Stimulated activated memory B cell treated with anti-CD40 and anti-IgM and Interleukin-4, amounts not matched to agents 10 μg/mL and 1 μg/mL and 100 μg/mL, for 72 hours (primary cell): Measurements from ENCODE around the gene EEF1AKMT4.

Experiments used
- ATAC-seq: fragments of 150-1000 bp; cut with Tn5 transposase; 2 replicates; pipeline ENCODE4 v1.10.0; 2021
- H3K27ac Mint-ChIP-seq: one replicate; pipeline ENCODE4 v1.8.0; 2022; ENCODE audit warnings: mild to moderate bottlenecking, mixed read lengths
- H3K27me3 Mint-ChIP-seq: one replicate; pipeline ENCODE4 v1.8.0; 2022; ENCODE audit warnings: mixed read lengths
- H3K36me3 Mint-ChIP-seq: one replicate; pipeline ENCODE4 v1.8.0; 2022; ENCODE audit warnings: mixed read lengths
- H3K4me1 Mint-ChIP-seq: one replicate; pipeline ENCODE4 v1.8.0; 2022; ENCODE audit warnings: mixed read lengths
- H3K4me3 Mint-ChIP-seq: one replicate; pipeline ENCODE4 v1.8.0; 2022; ENCODE audit warnings: mild to moderate bottlenecking, moderate library complexity, mixed read lengths
- H3K9me3 Mint-ChIP-seq: one replicate; pipeline ENCODE4 v1.8.0; 2022; ENCODE audit warnings: mixed read lengths

EEF1AKMT4 gene

DNA sequence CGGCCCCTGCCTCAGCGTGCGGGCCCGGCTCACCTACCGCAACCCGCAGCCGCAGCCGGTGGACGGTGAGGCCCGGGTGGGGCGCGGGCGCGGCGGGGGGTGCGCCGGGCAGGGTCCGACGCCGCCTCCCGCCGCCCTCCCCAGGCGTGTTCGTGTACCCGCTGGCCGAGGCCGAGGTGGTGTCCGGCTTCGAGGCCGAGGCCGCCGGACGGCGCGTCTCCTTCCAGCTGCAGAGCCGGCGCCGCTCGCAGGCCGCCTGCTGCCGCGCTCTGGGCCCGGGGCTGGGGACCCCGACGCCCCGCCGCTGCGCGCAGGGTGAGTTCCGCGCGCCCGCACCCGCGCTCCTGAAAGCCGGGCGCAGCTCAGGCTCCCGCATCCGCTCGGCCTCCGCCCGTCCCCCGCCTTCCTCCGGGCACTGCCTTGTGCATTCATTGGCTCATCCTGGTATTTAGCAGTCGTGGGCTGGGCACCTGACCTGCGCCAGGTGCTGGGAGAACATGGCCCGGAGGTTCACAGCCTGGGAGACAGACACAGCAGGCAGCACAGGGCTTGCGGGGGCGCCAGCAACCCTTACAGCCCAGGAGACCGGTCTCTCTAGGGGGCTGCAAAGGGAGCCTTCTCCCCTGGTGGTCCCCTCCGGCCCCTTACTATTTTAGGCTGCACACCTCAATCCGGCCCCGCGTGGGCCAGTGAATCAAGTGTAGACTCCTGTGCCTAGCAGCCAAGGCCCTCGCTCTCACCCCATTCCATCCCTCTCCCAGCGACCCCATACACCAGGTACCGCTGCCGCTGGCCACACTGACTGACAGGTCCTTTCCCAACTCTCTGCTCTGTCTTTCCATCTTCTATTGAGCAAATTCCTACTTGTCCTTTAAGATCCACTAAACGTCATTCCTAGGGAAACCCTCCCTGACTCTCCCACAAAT lies 18.6 kb upstream of the EEF1AKMT4 start:
- H3K36me3 Mint-ChIP-seq: no peaks in the 10 kb centered on the region
- peaks cover 17% of the 10 kb centered on the region for H3K4me1 Mint-ChIP-seq
- H3K27me3 Mint-ChIP-seq: peaks cover 68% of the 10 kb centered on the region
- no peaks in the 10 kb centered on the region for H3K9me3 Mint-ChIP-seq
- H3K27ac Mint-ChIP-seq: no peak overlapping the region
- peak overlapping the region; percentile 15 for H3K4me3 Mint-ChIP-seq
- ATAC-seq: no peak

DNA sequence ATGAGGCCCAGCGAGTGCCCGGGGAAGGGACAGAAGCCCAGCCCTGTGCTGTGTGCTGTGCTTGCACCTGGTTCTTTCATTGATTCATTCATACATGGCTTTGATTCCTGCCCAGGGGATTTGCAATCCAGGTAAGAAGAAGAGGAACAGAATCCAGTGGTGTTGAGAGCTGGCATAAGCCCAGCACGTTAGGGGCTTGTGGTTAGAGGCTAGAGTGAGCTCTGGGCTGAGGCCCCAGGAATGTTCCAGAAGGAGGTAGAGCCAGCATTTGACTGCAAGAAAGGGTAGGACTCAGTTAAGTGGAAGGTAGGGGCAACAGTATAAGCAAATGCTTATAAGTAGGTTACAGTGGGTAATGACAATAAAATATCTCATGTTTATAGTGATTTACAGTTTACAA lies 17.8 kb upstream of the EEF1AKMT4 start:
- ATAC-seq: no peak
- H3K27me3 Mint-ChIP-seq: peaks cover 60% of the 10 kb centered on the region
- peak overlapping the region; percentile 15 for H3K4me3 Mint-ChIP-seq

GRCh38 chr3:184233127-184233843 lies 16.2 kb upstream of the EEF1AKMT4 start:
- Mint-ChIP-seq H3K27ac (no peak overlapping the region), H3K36me3 (no peaks in the 10 kb centered on the region), H3K4me1 (peaks cover 17% of the 10 kb centered on the region), H3K27me3 (peaks cover 48% of the 10 kb centered on the region), H3K4me3 (no peak overlapping the region), H3K9me3 (no peaks in the 10 kb centered on the region)
- ATAC-seq: no peak

More for the DNA sequence above, 17.8 kb upstream of the EEF1AKMT4 start:
- H3K4me1 Mint-ChIP-seq: peaks cover 17% of the 10 kb centered on the region
- H3K27ac Mint-ChIP-seq: no peak overlapping the region
- H3K9me3 Mint-ChIP-seq: no peaks in the 10 kb centered on the region
- H3K36me3 Mint-ChIP-seq: no peaks in the 10 kb centered on the region

DNA sequence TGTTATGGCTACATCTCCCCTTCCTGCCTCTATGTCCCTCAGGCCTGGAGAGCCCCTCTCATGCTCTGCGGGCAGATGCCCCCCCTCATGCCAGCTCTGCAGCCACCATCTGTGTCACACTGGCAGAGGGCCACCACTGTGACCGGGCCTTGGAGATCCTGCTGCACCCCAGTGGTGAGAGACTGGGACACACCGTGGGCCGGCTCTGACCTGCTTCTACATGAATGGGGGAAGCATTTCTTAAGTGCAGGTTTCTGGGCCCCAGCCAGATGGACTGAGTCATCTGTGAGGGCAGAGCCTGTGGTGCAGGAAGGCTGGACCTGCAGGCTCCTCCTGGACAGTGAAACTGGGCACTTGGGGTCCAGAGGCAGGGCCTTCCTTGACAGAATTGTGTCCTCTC lies 15.2 kb upstream of the EEF1AKMT4 start:
- ATAC-seq: no peak
- H3K9me3 Mint-ChIP-seq: no peaks in the 10 kb centered on the region
- H3K27ac Mint-ChIP-seq: no peak overlapping the region
- H3K27me3 Mint-ChIP-seq: peaks cover 38% of the 10 kb centered on the region
- H3K36me3 Mint-ChIP-seq: no peaks in the 10 kb centered on the region
- peaks cover 10% of the 10 kb centered on the region for H3K4me1 Mint-ChIP-seq
- no peak overlapping the region for H3K4me3 Mint-ChIP-seq

GRCh38 chr3:184234671-184235380 lies 14.6 kb upstream of the EEF1AKMT4 start:
- no peak overlapping the region for H3K27ac Mint-ChIP-seq
- H3K36me3 Mint-ChIP-seq: no peaks in the 10 kb centered on the region
- H3K27me3 Mint-ChIP-seq: peaks cover 38% of the 10 kb centered on the region
- H3K4me1 Mint-ChIP-seq: peaks cover 10% of the 10 kb centered on the region
- ATAC-seq: no peak
- no peak overlapping the region for H3K4me3 Mint-ChIP-seq
- H3K9me3 Mint-ChIP-seq: no peaks in the 10 kb centered on the region

DNA sequence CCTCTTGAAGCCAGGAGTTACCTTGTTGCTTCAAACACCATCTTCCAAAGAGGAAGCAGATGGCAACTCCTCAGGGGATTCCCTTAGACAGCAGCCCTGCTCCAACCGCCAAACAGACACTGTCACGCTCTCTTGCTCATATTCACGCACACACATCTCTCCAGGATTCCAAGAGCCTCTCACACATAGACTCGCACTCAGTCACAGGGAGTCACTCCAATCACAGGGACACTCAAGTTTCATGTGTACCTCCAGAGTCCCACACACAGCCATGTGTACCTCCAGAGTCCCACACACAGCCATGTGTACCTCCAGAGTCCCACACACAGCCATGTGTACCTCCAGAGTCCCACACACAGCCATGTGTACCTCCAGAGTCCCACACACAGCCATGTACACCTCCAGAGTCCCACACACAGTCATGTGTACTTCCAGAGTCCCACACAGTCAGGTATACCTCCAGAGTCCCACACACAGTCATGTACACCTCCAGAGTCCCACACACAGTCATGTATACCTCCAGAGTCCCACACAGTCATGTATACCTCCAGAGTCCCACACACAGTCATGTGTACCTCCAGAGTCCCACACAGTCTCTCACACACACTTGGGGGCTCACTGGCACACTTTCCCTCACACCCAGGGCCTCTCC lies 14.0 kb upstream of the EEF1AKMT4 start:
- Mint-ChIP-seq H3K4me3 (no peak overlapping the region), H3K36me3 (no peaks in the 10 kb centered on the region), H3K9me3 (no peaks in the 10 kb centered on the region), H3K27me3 (peaks cover 38% of the 10 kb centered on the region), H3K4me1 (peaks cover 10% of the 10 kb centered on the region), H3K27ac (no peak overlapping the region)
- ATAC-seq: no peak

GRCh38 chr3:184236033-184236410 lies 13.4 kb upstream of the EEF1AKMT4 start:
- Mint-ChIP-seq H3K9me3 (no peaks in the 10 kb centered on the region), H3K4me3 (no peak overlapping the region), H3K36me3 (no peaks in the 10 kb centered on the region), H3K4me1 (peaks cover 8% of the 10 kb centered on the region), H3K27me3 (peaks cover 33% of the 10 kb centered on the region), H3K27ac (no peak overlapping the region)
- no peak for ATAC-seq

DNA sequence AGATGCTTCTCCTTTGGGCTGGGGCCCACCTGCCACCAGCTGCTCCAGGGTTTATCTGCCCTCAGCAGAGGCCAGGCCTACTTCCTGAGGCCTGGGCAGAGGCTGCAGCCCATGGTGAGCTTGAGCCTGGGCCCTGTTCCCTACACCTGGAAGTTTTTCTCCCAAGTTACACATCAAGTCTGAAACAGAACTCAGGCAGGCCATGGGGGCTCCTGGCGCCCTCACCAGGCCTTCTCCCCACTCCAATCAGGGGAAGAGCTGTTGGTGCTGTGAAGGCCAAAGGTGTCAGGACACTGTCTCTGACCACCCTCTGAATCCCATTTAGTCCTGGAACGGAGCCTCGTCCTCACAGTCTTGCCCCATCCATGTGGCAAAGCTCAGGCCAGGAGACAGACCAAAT lies 12.8 kb upstream of the EEF1AKMT4 start:
- Mint-ChIP-seq H3K27ac (no peak overlapping the region), H3K4me1 (peaks cover 1% of the 10 kb centered on the region), H3K9me3 (no peaks in the 10 kb centered on the region), H3K36me3 (no peaks in the 10 kb centered on the region), H3K27me3 (peaks cover 27% of the 10 kb centered on the region), H3K4me3 (no peak overlapping the region)
- no peak for ATAC-seq

DNA sequence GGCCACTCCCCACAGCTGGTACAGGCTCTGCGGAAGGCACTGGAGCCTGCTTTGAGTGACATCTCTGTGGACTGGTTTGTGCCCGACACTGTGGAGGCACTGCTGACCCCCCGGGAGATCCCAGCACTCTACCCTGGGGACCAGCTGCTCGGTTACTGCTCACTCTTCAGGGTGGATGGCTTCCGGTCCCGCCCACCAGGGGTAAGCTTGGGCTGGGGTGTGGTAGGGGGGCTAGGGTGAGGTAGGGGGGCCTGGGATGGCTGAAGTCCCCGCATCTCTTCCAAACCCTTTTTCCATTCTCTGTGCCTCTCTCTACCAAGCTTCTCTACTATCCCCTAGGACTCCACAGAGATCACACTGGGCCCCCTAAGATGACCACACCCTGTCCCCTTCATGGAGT lies 12.3 kb upstream of the EEF1AKMT4 start:
- no peaks in the 10 kb centered on the region for H3K4me1 Mint-ChIP-seq
- no peak overlapping the region for H3K4me3 Mint-ChIP-seq
- no peak overlapping the region for H3K27ac Mint-ChIP-seq
- peaks cover 3% of the 10 kb centered on the region for H3K36me3 Mint-ChIP-seq
- no peaks in the 10 kb centered on the region for H3K9me3 Mint-ChIP-seq
- no peak for ATAC-seq
- peaks cover 21% of the 10 kb centered on the region for H3K27me3 Mint-ChIP-seq

DNA sequence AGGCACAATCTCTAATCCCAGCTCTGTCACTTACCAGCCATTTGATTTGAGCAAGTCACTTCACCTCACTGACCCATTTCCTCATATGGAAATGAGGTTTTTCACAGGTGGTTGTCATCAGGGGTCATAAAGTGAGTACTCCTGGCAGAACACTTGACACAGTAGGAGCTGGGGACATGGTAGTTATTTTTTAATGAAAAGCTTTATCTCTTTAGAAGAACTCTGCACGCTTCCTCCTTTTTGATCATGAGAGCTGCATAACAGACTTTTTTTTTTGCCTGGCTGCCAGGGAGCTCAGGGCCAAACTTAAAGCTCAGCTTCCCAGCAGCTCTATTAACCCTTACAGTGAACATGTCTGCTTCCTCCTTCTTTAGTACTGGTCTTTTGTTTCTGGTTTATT lies 11.7 kb upstream of the EEF1AKMT4 start:
- Mint-ChIP-seq H3K9me3 (no peaks in the 10 kb centered on the region), H3K27ac (no peak overlapping the region), H3K4me1 (no peaks in the 10 kb centered on the region), H3K4me3 (no peak overlapping the region), H3K36me3 (peaks cover 9% of the 10 kb centered on the region), H3K27me3 (peaks cover 15% of the 10 kb centered on the region)
- no peak for ATAC-seq

GRCh38 chr3:184238246-184238818 lies 11.1 kb upstream of the EEF1AKMT4 start:
- Mint-ChIP-seq H3K27me3 (peaks cover 10% of the 10 kb centered on the region), H3K4me1 (no peaks in the 10 kb centered on the region), H3K36me3 (peaks cover 12% of the 10 kb centered on the region), H3K9me3 (no peaks in the 10 kb centered on the region), H3K27ac (no peak overlapping the region), H3K4me3 (no peak overlapping the region)
- no peak for ATAC-seq

- no peak overlapping the region for H3K27ac Mint-ChIP-seq
- H3K27me3 Mint-ChIP-seq: peaks cover under 1% of the 10 kb centered on the region
- H3K4me1 Mint-ChIP-seq: no peaks in the 10 kb centered on the region
- ATAC-seq: no peak
- no peak overlapping the region for H3K4me3 Mint-ChIP-seq
- no peaks in the 10 kb centered on the region for H3K9me3 Mint-ChIP-seq
- peaks cover 21% of the 10 kb centered on the region for H3K36me3 Mint-ChIP-seq
Measured at GRCh38 chr3:184239221-184239620, 10.3 kb upstream of the EEF1AKMT4 start.

DNA sequence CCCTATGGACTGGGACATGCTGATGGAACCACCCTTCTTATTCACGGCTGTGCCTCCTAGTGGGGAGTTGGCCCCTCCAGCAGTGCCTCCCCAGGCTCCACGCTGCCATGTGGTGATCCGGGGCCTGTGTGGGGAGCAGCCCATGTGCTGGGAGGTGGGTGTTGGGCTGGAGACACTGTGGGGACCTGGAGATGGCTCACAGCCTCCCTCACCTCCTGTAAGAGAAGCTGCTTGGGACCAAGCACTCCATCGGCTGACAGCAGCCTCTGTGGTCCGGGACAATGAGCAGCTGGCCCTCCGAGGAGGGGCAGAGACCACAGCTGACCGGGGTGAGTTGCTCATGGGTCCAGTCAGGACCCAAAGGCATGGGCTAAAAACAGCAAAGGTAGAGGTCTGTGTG lies 9.8 kb upstream of the EEF1AKMT4 start:
- H3K9me3 Mint-ChIP-seq: no peaks in the 10 kb centered on the region

DNA sequence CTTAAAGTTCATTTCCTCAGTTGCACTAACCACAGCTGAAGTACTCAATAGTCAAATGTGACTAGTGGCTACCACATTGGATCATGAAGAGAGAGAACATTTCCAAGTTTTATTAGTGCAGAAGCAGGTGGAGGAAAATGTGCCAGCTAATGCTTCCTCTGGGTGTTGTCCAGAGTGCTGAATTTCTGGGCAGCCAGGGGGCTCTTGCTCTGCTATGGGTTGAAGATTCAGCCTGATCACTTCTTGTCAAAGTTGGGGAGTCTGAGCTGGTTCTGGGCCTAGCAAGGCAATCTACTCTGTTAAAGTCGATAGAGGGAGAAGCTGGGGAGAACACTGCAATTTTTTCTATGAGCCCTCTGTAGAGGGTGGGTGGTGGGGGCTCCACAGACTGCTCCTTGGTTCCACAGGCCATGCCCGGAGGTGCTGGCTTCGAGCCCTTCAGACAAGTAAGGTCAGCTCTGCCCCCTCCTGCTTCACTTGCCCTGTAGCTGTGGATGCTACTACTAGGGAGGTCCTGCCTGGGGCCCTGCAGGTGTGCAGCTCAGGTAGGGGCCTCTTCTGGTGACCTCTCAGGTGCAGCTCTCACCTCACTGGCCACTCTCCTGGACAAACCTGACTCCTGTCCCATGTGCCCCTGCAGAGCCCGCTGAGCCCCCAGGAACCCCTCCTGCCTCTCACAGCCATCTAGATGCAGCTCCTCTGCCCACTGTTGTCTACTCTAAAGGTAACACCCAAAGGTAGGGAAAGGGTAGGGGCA lies 8.9 kb upstream of the EEF1AKMT4 start:
- Mint-ChIP-seq H3K27me3 (no peaks in the 10 kb centered on the region), H3K27ac (no peak overlapping the region), H3K9me3 (no peaks in the 10 kb centered on the region), H3K4me3 (no peak overlapping the region), H3K4me1 (no peaks in the 10 kb centered on the region), H3K36me3 (peaks cover 32% of the 10 kb centered on the region)
- ATAC-seq: no peak

More for the DNA sequence above, 9.8 kb upstream of the EEF1AKMT4 start:
- Mint-ChIP-seq H3K4me1 (no peaks in the 10 kb centered on the region), H3K4me3 (no peak overlapping the region), H3K27me3 (no peaks in the 10 kb centered on the region), H3K27ac (no peak overlapping the region), H3K36me3 (peaks cover 26% of the 10 kb centered on the region)
- no peak for ATAC-seq
